ENCODE results near the gene SLC33A1.

GRCh38 chr3:155772801-155773200 is 81.4 kb downstream of the SLC33A1 start:
- TF ChIP-seq CTCF (IDR thresholded peaks at IDR 0.05 in 2 of 3, conservative IDR thresholded peaks at IDR 0.05 in 1 of 3; ENCODE audit: control insufficient read depth in 2 of 3, extremely low read depth in 1 of 3, insufficient read depth in 1 of 3, low read depth in 3 of 3, low read length in 3 of 3) (no peak), BHLHE40 (IDR thresholded peaks at IDR 0.05; ENCODE audit: borderline replicate concordance in 1 of 2, low read depth in 2 of 2, low read length in 1 of 2) (no peak), HDAC6 (IDR thresholded peaks at IDR 0.05; ENCODE audit: unreplicated experiment) (no peak), POLR2AphosphoS2 (IDR thresholded peaks at IDR 0.05; ENCODE audit: low read depth, low read length) (no peak), EZH2 (IDR thresholded peaks at IDR 0.05; ENCODE audit: borderline replicate concordance, control insufficient read depth, low read depth, low read length) (no peak), CEBPZ (IDR thresholded peaks at IDR 0.05; ENCODE audit: low read depth, low read length) (no peak), ESRRA (IDR thresholded peaks at IDR 0.05; ENCODE audit: low read length) (no peak), SIN3A (IDR thresholded peaks at IDR 0.05; ENCODE audit: low read depth, low read length) (no peak), RBBP5 (conservative IDR thresholded peaks at IDR 0.05) (no peak), ELK1 (IDR thresholded peaks at IDR 0.05; ENCODE audit: low read depth, low read length) (no peak), SIX5 (IDR thresholded peaks at IDR 0.05; ENCODE audit: low read depth, low read length, severe bottlenecking) (no peak), CBX5 (IDR thresholded peaks at IDR 0.05; ENCODE audit: low read depth) (no peak), IRF3 (IDR thresholded peaks at IDR 0.05) (no peak)

Data from GM12878 (cell line).